Fibroblast of the conjunctiva (primary cell): ENCODE measurements around the gene MED29.
A peak's percentile ranks its signal among the peaks of the same experiment; 100 is the strongest.

Source experiments
- DNase-seq: peaks from one replicate; pipeline ENCODE4 v3.0.0-alpha.2; 2010; ENCODE audit warnings: low read depth

The MED29 gene

DNA sequence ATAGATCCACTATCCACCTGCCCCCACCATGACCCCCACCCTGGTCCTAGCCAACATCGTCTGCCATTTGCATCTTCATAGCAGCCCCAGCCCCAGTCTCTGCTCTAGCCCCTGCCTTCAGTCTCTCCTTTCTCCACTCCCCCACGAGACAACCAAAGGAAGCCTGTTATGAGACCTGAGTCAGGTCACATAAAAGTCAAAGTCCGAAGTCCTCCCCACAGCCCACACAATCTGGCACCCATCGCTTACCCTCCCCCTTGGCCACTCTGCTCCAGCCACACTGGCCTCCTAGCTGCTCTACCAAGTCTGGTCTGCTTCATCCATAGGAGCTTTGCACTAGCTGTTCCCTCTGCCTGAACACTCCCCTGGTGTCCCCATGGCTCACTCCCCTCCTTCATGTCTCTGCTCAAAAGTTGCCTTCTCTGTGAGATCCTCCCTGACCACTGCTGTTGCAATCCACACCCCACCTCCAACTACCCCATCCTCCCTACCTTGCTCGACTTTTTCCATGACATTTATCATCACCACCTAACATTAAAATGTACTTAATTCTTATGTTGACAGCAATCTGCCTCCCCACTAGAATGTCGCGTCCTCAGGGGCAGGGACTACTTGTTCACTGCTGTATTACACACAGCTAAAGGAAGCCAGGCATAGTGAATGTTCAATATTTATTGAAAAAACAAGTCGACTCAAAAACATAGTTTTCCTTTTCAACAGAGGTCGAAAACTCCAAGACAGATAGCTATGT is 20.1 kb downstream of the MED29 start:
- no peak for DNase-seq

DNA sequence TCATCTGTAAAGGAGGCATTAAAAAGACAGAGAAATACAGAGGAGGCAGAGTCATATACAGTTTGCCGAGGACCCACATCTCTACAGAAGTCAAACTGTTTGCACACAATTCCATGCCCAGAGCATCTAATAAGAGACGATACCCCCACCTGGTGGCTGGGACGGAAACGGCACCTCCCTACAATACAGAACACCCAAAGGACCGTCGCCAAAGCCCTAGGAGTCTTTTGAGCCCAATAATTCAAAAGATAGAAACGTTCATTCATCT is 20.6 kb downstream of the MED29 start:
- peak; percentile 92 for DNase-seq

DNA sequence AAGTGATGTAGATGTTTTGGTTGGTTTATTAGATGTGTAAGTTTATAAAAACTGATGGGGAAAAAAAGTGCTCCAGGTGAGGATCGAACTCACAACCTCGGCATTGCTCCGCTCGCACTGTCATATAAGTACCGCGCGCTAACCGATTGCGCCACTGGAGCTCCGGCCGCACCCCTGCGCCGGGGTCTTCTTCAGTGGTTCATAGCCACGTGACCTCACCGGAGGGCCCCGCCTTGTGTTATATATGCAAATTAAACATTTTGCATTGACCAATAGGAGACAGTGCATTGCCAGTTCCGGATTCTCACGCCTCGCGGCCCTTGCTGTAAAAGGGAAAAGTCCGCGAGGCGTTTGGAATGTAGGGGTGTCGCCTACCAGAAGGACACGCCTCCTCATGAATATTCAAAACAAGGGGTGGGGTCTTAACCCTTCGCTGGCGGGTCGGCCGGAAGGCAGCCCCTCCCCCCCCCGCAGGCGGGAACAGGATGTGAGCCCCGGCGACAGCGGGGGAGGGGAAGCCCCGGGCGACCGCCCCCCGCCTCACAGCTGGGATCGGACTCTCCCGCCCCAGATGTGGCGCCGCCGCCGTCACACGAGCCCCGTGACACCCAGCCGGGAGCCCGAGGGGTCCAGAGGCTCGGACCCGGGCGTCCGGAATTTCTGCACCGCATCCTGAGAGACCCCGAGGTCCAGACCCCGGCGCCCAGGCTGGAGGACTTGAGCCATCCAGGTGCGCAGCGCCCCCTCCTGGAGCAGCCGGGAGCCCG is 21.1 kb downstream of the MED29 start, which contains the start of gene PLEKHG2:
Gene PLEKHG2, plus strand, starts transcription at position 570 of the 767 bp plus-strand sequence. CDS start 1,418 bp downstream, outside the sequence.
- peak; percentile 100 for DNase-seq

DNA sequence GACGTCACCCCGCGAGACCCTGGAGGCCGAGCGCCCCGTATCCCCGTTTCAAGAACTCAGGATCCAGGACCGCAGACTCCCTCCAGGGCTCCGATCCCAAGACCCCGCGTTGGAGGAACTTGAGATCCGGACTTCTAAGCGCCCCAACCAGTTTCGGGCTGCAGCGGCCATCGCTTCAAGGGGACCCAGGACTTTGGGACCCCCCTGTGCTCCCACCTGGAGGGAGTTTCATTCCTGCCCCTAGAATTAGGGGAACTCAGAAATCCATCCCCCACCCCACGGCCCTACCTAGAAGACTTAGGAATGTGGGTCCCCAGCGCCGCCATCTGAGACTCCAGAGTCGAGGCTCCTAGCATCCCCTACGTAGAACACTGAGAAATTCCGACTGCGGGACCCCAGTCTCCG is 21.7 kb downstream of the MED29 start:
- DNase-seq = no peak

DNA sequence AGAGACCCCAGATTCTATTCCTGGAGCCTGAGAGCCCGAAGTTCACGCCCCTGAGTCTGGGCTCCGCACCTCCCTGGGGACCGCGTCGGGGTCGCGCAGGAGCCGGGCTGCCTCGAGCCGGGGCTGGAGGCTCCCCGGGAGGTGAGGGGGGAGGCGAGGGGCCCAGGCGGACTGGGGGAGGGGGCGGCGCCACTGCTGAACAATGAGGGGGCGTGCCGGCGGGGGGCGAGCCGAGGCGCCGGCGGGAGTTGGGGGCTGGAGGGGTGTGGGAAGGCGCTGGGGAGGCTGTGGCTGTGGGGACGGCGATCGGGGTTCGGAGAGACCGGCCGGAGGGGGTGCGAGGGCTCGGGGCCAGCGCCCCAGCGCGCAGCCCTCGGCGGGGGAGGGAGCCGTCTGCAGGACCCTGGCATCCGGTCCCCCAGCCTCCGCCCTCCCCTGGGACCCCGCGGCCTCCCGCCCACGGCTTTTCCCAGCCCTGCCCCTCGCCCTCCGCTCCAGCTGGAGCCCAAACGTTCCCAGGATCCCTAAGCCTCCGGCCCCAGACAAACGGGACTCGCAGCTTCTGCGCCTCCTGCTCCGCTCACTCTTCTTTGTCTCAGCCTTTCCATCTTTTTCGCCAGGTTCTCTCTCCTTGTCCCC is 22.2 kb downstream of the MED29 start:
- no peak for DNase-seq

DNA sequence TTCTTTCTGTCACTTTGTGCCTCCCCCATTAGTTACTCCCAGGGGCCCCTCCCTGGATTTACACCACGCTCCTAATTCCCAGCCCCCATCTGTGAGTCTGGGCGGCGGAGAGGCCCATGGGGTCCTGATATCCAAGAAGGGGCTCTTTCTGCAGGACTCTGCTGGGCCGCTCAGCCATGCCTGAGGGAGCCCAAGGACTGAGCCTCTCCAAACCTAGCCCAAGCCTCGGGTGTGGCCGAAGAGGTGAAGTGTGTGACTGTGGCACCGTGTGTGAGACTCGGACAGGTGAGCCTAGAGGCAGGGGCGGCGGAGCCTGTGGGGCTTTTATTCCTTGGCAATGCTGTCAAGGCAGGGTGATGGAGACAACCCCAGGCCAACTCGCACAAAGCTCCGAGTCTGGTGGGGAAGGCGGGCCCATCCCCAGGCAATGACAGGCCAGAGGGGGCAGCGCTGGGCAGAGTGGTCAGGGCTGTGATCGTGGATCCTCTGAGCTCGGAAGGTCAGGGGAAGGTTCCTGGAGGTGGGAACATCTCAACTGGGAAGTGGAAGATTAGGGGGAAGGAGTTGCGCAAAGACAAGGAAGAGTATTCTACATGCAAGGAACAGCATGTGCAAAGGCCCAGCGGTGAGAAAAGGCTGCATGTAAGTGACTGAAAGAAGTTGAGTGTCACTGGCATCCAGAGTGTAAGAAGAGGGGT is 22.9 kb downstream of the MED29 start:
- DNase-seq = no peak

DNA sequence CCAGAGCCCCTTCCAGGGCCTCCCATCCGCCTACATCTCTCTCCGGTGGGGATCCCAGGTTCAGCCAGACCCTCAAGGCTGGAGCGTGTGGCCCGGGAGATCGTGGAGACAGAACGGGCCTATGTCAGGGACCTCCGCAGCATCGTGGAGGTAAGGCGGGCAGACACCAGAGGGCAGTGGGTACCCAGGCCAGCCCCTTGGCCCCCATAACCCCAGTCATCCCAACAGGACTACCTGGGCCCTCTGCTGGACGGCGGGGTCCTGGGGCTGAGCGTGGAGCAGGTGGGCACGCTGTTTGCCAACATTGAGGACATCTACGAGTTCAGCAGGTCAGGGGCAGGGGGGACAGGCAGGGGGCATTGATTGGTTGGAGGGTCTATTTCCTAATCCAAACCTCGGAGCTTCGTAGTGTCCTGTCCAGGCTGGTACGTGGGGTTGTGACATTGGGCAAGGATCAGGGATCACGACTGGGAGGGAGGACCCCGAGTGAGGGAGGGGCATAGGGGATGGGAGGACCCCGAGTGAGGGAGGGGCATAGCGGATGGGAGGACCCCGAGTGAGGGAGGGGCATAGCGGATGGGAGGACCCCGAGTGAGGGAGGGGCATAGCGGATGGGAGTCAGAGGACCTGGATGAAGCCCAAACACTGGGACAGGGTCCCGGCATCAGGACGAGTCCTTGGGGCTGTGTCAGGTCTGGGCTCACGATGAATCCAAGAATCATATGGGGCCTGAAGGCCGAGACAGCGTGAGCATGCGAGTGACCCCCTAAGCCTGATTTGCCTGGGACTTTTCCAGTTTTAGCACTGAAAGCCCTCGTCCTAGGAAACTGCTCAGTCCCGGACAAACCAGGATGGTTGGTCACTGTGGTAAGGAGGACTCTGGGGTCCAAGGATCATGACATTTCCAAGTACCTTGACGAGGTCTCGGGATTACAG is 24.2 kb downstream of the MED29 start:
- DNase-seq = no peak

DNA sequence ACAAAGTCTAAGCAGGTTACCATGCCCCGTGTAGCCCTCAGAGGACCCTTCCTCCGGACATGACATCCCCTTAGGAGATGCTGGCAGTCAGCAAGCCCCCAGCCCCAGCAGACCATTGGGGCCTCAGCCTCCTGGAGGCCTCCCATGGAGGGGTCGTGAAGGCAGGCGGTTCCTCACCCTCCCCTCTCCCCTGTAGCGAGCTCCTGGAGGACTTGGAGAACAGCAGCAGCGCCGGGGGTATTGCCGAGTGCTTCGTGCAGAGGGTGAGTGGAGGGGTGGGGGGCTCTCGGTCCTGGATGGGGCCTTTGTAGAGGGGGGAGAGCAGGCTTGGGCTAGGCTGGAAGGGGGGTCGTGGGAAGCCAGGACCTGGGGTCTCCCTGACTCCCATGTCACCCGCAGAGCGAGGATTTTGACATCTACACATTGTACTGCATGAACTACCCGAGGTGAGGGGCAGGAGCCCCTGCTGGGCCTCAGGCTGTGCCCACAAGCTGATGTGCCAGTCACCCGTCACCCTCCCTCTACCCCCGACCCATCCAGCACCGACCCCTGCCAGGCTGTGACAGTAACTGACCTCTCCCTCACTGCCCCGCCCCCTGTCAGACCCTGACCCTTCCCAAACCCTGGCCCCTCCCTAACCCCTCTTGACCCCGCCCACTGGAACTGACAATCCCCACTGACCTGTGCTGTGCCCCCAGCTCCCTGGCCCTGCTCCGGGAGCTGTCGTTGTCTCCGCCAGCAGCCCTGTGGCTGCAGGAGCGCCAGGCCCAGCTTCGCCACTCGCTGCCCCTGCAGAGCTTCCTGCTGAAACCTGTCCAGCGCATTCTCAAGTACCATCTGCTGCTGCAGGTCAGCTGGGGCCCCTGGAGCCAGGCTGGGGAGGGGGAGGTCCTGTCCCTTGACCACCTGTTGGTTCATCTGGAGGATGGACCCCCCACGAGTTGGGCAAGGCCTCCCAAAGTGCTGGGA is 25.3 kb downstream of the MED29 start:
- DNase-seq = no peak

DNA sequence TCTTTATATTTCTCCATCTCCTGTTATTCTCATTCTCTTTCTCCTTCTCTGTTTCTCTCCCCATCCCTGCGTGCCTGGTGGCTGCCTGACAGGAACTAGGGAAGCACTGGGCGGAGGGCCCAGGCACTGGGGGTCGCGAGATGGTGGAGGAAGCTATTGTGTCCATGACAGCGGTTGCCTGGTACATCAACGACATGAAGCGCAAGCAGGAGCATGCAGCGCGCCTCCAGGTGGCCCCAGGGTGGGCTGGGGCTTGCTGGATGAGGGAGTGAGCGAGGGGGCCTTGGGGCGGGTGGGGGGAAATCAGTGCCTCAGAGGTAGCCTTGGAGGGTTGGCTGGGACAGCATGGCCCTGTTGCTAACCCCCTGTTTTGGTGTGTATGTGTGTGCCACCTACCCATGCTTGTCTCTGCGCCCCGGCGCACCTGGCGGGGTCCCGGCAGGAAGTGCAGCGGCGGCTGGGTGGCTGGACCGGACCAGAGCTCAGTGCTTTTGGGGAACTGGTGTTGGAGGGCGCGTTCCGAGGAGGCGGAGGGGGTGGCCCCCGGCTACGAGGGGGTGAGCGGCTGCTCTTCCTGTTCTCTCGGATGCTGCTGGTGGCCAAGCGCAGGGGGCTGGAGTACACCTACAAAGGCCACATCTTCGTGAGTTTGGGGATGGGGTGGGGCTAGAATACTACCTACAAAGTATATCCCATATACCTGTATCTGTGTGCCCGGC is 26.4 kb downstream of the MED29 start:
- no peak for DNase-seq

DNA sequence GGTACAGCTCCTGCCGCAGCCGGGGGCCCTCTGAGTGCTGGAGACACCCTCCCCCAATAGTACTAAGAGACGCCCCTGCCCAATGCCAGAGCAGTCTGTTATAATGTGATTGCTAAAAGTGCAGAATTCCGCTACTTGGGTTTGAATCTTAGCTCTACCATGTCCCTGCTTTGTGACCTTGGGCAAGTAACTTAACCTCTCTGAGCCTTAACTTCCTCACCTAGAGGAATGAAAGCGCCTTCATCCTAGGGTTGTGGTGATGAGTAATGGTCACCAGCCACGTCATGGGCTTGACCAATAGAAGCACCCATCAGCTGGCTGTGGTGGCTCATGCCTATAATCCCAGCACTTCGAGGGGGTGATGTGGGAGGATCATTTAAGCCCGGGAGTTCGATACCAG is 27.8 kb downstream of the MED29 start:
- DNase-seq = no peak

DNA sequence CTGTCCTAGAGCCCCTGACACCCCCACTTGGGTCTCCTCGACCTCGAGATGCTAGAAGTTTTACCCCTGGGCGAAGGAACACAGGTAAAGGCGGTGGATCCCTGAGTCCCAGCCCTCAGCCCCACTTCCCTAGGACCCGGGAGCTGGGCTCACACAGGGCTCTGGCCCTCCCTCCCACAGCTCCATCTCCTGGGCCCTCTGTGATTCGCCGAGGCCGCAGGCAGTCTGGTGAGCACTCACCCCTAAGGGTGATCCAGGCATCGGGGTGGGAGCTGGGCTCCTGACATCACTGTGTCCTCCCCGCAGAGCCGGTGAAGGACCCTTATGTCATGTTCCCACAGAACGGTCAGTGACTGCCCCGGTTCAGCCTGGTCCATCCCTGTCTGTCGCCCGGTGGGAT is 29.6 kb downstream of the MED29 start:
- no peak for DNase-seq

DNA sequence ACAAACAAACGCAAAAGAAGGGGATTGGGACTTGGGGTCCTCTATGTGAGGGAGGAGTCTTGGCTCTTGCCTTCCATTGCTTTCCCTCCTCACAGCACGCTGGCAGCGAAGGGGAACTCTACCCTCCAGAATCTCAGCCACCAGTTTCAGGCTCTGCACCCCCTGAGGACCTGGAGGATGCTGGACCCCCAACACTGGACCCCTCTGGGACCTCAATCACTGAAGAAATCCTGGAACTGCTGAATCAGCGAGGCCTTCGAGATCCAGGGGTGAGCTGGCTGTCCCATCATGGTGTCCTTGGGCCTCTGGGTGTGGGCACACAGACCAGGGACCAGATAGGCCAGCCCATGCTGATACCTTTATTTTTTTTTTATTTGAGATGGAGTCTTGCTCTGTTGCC is 30.8 kb downstream of the MED29 start:
- DNase-seq = no peak

DNA sequence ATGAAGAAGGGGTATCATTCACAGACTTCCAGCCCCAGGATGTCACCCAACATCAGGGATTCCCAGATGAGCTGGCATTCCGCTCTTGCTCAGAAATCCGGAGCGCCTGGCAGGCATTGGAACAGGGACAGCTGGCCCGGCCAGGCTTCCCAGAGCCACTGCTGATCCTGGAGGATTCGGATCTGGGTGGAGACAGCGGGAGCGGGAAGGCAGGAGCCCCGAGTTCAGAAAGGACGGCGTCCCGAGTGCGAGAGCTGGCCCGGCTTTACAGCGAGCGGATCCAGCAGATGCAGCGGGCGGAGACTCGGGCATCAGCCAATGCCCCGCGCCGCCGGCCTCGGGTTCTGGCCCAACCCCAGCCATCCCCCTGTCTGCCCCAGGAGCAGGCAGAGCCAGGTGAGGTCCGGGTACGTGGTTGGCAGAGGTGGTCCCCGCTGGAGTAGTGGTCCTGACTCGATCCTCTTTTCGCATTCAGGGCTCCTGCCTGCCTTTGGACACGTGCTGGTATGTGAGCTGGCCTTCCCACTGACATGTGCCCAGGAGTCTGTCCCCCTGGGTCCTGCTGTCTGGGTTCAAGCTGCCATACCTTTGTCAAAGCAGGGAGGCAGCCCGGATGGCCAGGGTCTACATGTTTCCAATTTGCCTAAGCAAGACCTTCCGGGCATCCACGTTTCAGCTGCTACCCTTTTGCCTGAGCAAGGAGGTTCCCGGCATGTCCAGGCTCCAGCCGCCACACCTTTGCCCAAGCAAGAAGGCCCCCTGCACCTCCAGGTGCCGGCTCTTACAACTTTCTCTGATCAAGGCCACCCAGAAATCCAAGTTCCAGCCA is 32.3 kb downstream of the MED29 start:
- DNase-seq = no peak

DNA sequence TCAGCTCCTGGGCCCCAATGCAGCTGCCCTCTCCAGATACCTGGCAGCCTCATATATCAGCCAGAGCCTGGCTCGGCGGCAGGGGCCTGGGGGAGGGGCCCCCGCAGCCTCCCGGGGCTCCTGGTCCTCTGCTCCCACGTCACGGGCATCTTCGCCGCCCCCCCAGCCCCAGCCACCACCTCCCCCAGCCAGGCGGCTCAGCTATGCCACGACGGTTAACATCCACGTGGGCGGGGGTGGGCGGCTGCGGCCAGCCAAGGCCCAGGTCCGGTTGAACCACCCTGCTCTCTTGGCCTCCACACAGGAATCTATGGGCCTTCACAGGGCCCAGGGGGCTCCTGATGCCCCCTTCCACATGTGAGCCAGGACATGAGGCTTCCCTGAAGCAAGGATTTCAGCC is 33.8 kb downstream of the MED29 start:
- DNase-seq = no peak

DNA sequence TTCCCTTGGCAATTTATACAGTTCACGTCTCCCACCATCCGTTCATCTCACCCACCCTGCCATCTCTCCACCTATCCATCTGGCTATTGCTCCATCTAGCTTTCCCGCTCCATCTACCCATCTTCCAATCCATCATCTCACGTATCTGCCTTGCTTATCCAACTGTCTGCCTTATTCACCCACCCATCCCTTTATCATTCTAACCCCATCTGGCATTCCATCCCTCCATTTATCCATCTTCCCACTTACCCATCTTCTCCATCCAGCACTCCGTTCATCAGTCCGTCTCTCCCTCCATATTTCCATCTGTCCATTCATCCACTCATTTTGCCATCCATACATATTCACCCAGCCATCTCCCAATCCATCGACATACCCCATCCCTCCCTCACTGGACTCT is 34.6 kb downstream of the MED29 start:
- no peak for DNase-seq

DNA sequence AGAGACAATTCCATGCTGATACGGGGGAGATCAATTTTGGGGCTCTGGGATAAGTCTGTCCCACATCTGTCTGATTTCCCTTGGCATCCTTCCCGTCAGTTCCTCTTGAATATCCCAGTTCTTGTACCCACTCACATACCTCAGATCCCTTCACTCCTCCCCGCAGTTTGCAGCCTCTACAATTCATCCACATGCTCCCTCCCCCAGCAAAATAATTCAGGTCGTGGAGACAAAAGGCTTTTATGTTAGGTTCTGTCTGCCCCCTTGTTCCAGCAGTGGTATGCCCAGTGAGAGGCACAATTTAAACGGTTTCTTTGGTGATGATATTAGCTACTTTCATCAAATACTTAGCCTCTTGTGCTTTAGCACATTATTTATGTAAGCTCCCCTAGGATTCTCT is 35.0 kb downstream of the MED29 start:
- DNase-seq = no peak

DNA sequence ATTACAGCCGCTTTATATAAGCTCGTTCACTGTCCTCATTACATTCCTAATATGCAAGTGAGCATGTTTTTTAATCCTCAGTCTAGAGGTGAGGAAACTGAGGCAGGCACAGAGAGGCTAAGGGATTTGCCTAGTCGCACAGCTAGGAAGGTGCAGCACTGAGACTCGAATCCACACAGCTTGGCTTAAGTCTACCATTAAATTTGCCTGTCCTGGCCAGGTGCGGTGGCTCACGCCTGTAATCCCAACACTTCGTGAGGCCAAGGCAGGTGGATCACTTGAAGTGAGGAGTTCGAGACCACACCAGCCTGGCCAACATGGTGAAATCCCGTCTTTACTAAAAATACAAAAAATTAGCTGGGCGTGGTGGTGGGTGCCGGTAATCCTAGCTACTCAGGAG is 36.5 kb downstream of the MED29 start:
- DNase-seq = no peak

DNA sequence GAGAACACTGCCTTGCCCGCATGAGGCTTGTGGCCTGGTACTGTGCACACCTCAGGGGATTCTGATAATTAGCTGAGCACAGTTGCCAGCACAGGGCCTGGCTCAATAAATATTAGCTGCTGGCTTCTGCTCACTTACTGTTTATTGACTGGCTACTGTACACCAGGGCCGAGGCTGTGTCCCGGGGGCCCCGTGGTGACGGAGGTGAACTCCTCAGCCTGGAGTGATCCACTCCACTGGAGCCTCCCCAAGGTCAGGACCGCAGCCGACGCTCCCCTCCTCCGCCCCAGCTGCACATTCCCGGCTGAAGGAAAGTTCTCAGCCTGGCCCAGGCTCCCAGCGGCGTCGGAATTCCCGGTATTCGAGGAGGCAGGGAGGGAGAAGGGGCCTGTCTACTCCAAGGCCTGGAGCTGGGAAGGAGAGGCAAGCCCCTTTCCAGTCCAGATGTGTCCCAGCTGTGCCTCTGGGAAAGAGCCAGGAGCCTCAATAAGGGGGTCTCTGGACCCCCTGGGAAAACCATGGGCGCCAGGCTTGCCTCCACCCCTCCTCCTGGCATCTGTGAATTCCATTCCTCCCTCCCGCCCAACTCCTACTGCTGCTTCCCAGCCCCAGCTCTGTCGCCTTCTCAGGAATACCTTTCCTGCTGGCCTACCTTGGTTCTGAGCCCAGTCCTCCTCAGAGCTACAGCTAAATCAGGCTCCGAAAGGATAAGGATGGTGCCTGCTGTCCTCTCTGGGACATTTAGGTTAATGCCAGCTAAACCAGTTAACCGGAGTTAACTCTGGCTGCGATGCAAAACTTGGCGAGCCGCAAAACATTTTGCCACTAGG is 37.3 kb downstream of the MED29 start:
- no peak for DNase-seq
